GM23338 (cell line): ENCODE results near the gene THSD7A. TPM values are rescaled to one million over a fixed set of nuclear protein-coding genes. Genes with fewer than 3 reads are reported as not detected.

Experiments used
- ATAC-seq: fragments of 200-7000 bp; cut with Tn5 transposase; 3 replicates; pipeline ENCODE4 v1.9.1; 2020
- DNase-seq: peaks from one replicate; pipeline ENCODE4 v3.0.0-alpha.2; 2015; ENCODE audit warnings: low spot score
- H2AFZ ChIP-seq: fragments of 200-600 bp; sonication (generic); 2 replicates; pipeline ENCODE4 v1.8.0; 2016; ENCODE audit warnings: antibody characterized with exemption, mild to moderate bottlenecking, moderate library complexity
- H3F3A ChIP-seq: fragments of 200-600 bp; sonication (generic); replicated peaks from 2 replicates; pipeline ENCODE4 v1.8.0; 2017; ENCODE audit warnings: antibody characterized with exemption, mixed run types, low read depth
- H3K27ac ChIP-seq: fragments of 200-600 bp; sonication (generic); 2 replicates; pipeline ENCODE4 v1.6.1; 2016; ENCODE audit warnings: low read depth
- H3K27me3 ChIP-seq: fragments of 200-600 bp; sonication (generic); 2 replicates; pipeline ENCODE4 v1.8.0; 2016; ENCODE audit warnings: mild to moderate bottlenecking, mixed run types, moderate library complexity; ENCODE audit not compliant: insufficient read depth
- H3K36me3 ChIP-seq: fragments of 200-600 bp; sonication (generic); 2 replicates; pipeline ENCODE4 v1.8.0; 2016; ENCODE audit warnings: mild to moderate bottlenecking; ENCODE audit not compliant: insufficient read depth
- H3K4me1 ChIP-seq: fragments of 200-600 bp; sonication (generic); 2 replicates; pipeline ENCODE4 v1.8.0; 2016; ENCODE audit warnings: mild to moderate bottlenecking, moderate library complexity; ENCODE audit not compliant: insufficient read depth
- H3K4me2 ChIP-seq: fragments of 200-600 bp; sonication (generic); 2 replicates; pipeline ENCODE4 v1.7.1; 2017; ENCODE audit warnings: mixed run types
- H3K4me3 ChIP-seq: fragments of 200-600 bp; sonication (generic); 2 replicates; pipeline ENCODE4 v1.6.1; 2016; ENCODE audit warnings: mixed run types
- H3K79me2 ChIP-seq: fragments of 200-600 bp; sonication (generic); replicated peaks from 2 replicates; pipeline ENCODE4 v1.8.0; 2017; ENCODE audit warnings: mild to moderate bottlenecking; ENCODE audit not compliant: insufficient read depth
- H3K9me2 ChIP-seq: fragments of 200-600 bp; sonication (generic); 2 replicates; pipeline ENCODE4 v1.8.0; 2017; ENCODE audit not compliant: insufficient read depth
- H4K20me1 ChIP-seq: fragments of 200-600 bp; sonication (generic); replicated peaks from 2 replicates; pipeline ENCODE4 v1.8.0; 2017; ENCODE audit warnings: mild to moderate bottlenecking; ENCODE audit not compliant: insufficient read depth
- H3K27ac Mint-ChIP-seq: 2 replicates; pipeline ENCODE4 v1.8.0; 2020; ENCODE audit warnings: inconsistent platforms, mild to moderate bottlenecking, moderate library complexity, mixed read lengths
- H3K27me3 Mint-ChIP-seq: 3 replicates; pipeline ENCODE4 v1.8.0; 2022; ENCODE audit warnings: low read depth, mild to moderate bottlenecking, moderate library complexity, mixed read lengths, inconsistent platforms; ENCODE audit not compliant: insufficient read depth, poor library complexity
- H3K36me3 Mint-ChIP-seq: 3 replicates; pipeline ENCODE4 v1.8.0; 2021; ENCODE audit warnings: low read depth, mild to moderate bottlenecking, inconsistent platforms, moderate library complexity, mixed read lengths
- H3K4me1 Mint-ChIP-seq: 3 replicates; pipeline ENCODE4 v1.8.0; 2020; ENCODE audit warnings: mild to moderate bottlenecking, inconsistent platforms, mixed read lengths
- H3K4me3 Mint-ChIP-seq: 3 replicates; pipeline ENCODE4 v1.8.0; 2021; ENCODE audit warnings: moderate library complexity, mild to moderate bottlenecking, inconsistent platforms, mixed read lengths
- H3K9me3 Mint-ChIP-seq: 3 replicates; pipeline ENCODE4 v1.8.0; 2020; ENCODE audit warnings: moderate library complexity, mild to moderate bottlenecking, inconsistent platforms, mixed read lengths
- CREB1 ChIP-seq: fragments of 250-450 bp; sonication (Bioruptor Pico); IDR thresholded peaks from 2 replicates; pipeline ENCODE4 v1.5.0; 2020; ENCODE audit warnings: low read depth, mild to moderate bottlenecking, moderate library complexity
- CTCF ChIP-seq, 2 experiments: fragments of 200-600 bp in 1 of 2; sonication (generic) in 1 of 2; conservative IDR thresholded peaks; 2 replicates each; pipeline versions ENCODE4 v1.5.1 to v1.6.1; 2016 to 2017; ENCODE audit warnings: antibody characterized with exemption in 2 of 2, low read depth in 2 of 2, mild to moderate bottlenecking in 2 of 2, moderate library complexity in 1 of 2
- ETS1 ChIP-seq: IDR thresholded peaks from 2 replicates; pipeline ENCODE4 v1.6.1; 2016; ENCODE audit warnings: antibody characterized with exemption
- EZH2 ChIP-seq: fragments of 200-600 bp; sonication (generic); IDR thresholded peaks from one replicate; pipeline ENCODE4 v1.8.0; 2017; ENCODE audit warnings: antibody characterized with exemption, mild to moderate bottlenecking, low read depth; ENCODE audit not compliant: unreplicated experiment
- EZH2phosphoT487 ChIP-seq: fragments of 200-600 bp; sonication (generic); IDR thresholded peaks from one replicate; pipeline ENCODE4 v1.8.1; 2018; ENCODE audit warnings: antibody characterized with exemption; ENCODE audit not compliant: unreplicated experiment
- JUNB ChIP-seq: IDR thresholded peaks from one replicate; pipeline ENCODE4 v1.6.1; 2016; ENCODE audit warnings: antibody characterized with exemption; ENCODE audit not compliant: unreplicated experiment
- NANOG ChIP-seq: IDR thresholded peaks from 2 replicates; pipeline ENCODE4 v1.6.1; 2016; ENCODE audit warnings: antibody characterized with exemption, borderline replicate concordance
- POLR2AphosphoS5 ChIP-seq: IDR thresholded peaks from 2 replicates; pipeline ENCODE4 v1.6.1; 2016; ENCODE audit warnings: antibody characterized with exemption, low read depth
- REST ChIP-seq: IDR thresholded peaks from one replicate; pipeline ENCODE4 v1.6.1; 2018; ENCODE audit warnings: antibody characterized with exemption; ENCODE audit not compliant: unreplicated experiment
- STAT1 ChIP-seq: IDR thresholded peaks from one replicate; pipeline ENCODE4 v1.6.1; 2016; ENCODE audit warnings: antibody characterized with exemption; ENCODE audit not compliant: unreplicated experiment
- ZNF114 ChIP-seq: fragments of 250-450 bp; sonication (Bioruptor Pico); IDR thresholded peaks from 2 replicates; pipeline ENCODE4 v1.5.0; 2020; ENCODE audit warnings: mild to moderate bottlenecking, moderate library complexity
- ZNF331 ChIP-seq: fragments of 250-450 bp; sonication (Bioruptor Pico); IDR thresholded peaks from 2 replicates; pipeline ENCODE4 v1.5.0; 2020; ENCODE audit warnings: low read depth, mild to moderate bottlenecking, moderate library complexity
- ZNF462 ChIP-seq: fragments of 250-450 bp; sonication (Bioruptor Pico); IDR thresholded peaks from 2 replicates; pipeline ENCODE4 v1.5.0; 2020; ENCODE audit warnings: mild to moderate bottlenecking, moderate library complexity
- polyA plus RNA-seq: library from polyadenylated mRNA; unstranded; fragments of >200 nt; fragmentation: Nextera tagmentation; extraction: Ambion mirVana; gene quantifications from 2 replicates; pipeline ENCODE4 v1.2.1, GENCODE V29; 2016
- total RNA-seq: library from RNA; depleted of rRNA; stranded (reverse); fragments of >200 nt; shearing (Covaris generic); gene quantifications from 2 replicates; pipeline ENCODE4 v1.2.3, GENCODE V29; 2014

Gene THSD7A
- total and polyA plus RNA-seq, 2 experiments from 2014 or later: 1.3 to 2.1 TPM

- DNase-seq (no peak), ATAC-seq (no peak)
- Histone ChIP-seq H3K4me3 (no peak overlapping the region), H3K4me2 (no peak overlapping the region), H3K27ac (no peak overlapping the region), H3K79me2 (no peaks in the 10 kb centered on the region), H3K4me1 (0 out of 2 replicates have a peak, but pooled peaks cover 5% of the 10 kb centered on the region), H4K20me1 (no peaks in the 10 kb centered on the region), H3K9me2 (no peaks in the 10 kb centered on the region), H2AFZ (no peak overlapping the region), H3K36me3 (no peaks in the 10 kb centered on the region), H3K27me3 (no peaks in the 10 kb centered on the region), H3F3A (no peaks in the 10 kb centered on the region)
- Mint-ChIP-seq H3K27ac (no peak overlapping the region), H3K4me3 (no peak overlapping the region), H3K4me1 (peaks cover 17% of the 10 kb centered on the region), H3K27me3 (peaks cover 2% of the 10 kb centered on the region), H3K36me3 (no peaks in the 10 kb centered on the region), H3K9me3 (peaks cover 3% of the 10 kb centered on the region; the same call in 1 of the 3 replicates)
- no peak for TF ChIP-seq STAT1
- TF ChIP-seq POLR2AphosphoS5: no peak
- TF ChIP-seq ZNF331 (CRISPR knock-in tag): no peak
- no peak for TF ChIP-seq NANOG
- no peak for TF ChIP-seq EZH2
- TF ChIP-seq ETS1: no peak
- TF ChIP-seq CREB1 (CRISPR knock-in tag): no peak
- no peak for TF ChIP-seq JUNB
- TF ChIP-seq ZNF114 (CRISPR knock-in tag): no peak
- TF ChIP-seq ZNF462 (CRISPR knock-in tag): no peak
- no peak for TF ChIP-seq EZH2phosphoT487
- no peak for TF ChIP-seq CTCF (conservative IDR thresholded peaks at IDR 0.05; ENCODE audit: low read depth in 2 of 2)
- no peak for TF ChIP-seq REST
These were observed 486.4 kb downstream of the THSD7A start for GRCh38 chr7:11345621-11346020.
